GM18907 (cell line): ENCODE measurements around the gene NADK2.
"Not testable (repeated sequence)": the region's sequence is repeated elsewhere in the genome, so short reads cannot be mapped to it uniquely, and the experiment has no call there.

Experiments
- ATAC-seq: cut with Tn5 transposase; IDR thresholded peaks from one replicate; pipeline ENCODE4 v1.9.1; 2021; ENCODE audit warnings: mild to moderate bottlenecking, moderate library complexity; ENCODE audit not compliant: unreplicated experiment

NADK2 gene

GRCh38 chr5:36208786-36209185 lies 32.9 kb downstream of the NADK2 start:
- ATAC-seq, result no peak

GRCh38 chr5:36206913-36207312 lies 34.8 kb downstream of the NADK2 start:
- ATAC-seq, result no peak

- ATAC-seq, result no peak
Observed at GRCh38 chr5:36205329-36205728, 36.4 kb downstream of the NADK2 start.

- ATAC-seq, result no peak
Observed at GRCh38 chr5:36202521-36202961, 39.2 kb downstream of the NADK2 start.

GRCh38 chr5:36200513-36200912 lies 41.2 kb downstream of the NADK2 start:
- ATAC-seq, result no peak

GRCh38 chr5:36199620-36200019 lies 42.1 kb downstream of the NADK2 start:
- no peak for ATAC-seq

- not testable (repeated sequence) for ATAC-seq
Observed at GRCh38 chr5:36198783-36199182, 42.9 kb downstream of the NADK2 start.

GRCh38 chr5:36198281-36198680 lies 43.4 kb downstream of the NADK2 start:
- ATAC-seq, result no peak

GRCh38 chr5:36193746-36194145 lies 48.0 kb downstream of the NADK2 start:
- ATAC-seq, result no peak

- ATAC-seq, result not testable (repeated sequence)
Observed at GRCh38 chr5:36184408-36184807, 57.3 kb downstream of the NADK2 start.

- no peak for ATAC-seq
Observed at GRCh38 chr5:36181774-36182173, 60.0 kb downstream of the NADK2 start.

GRCh38 chr5:36180556-36181350 lies 61.0 kb downstream of the NADK2 start:
- ATAC-seq, result no peak

- ATAC-seq, result no peak
Observed at GRCh38 chr5:36179950-36180349, 61.8 kb downstream of the NADK2 start.

GRCh38 chr5:36178524-36178890 lies 63.2 kb downstream of the NADK2 start:
- ATAC-seq, result no peak

- ATAC-seq, result peak; percentile 32
Observed at GRCh38 chr5:36177715-36178523, 63.8 kb downstream of the NADK2 start.

- peak; percentile 95 for ATAC-seq
Observed at GRCh38 chr5:36177154-36177553, 64.6 kb downstream of the NADK2 start.

GRCh38 chr5:36175043-36175442 lies 66.7 kb downstream of the NADK2 start:
- no peak for ATAC-seq

- ATAC-seq, result no peak
Observed at GRCh38 chr5:36174119-36174518, 67.6 kb downstream of the NADK2 start.

GRCh38 chr5:36173426-36173825 lies 68.3 kb downstream of the NADK2 start:
- ATAC-seq, result no peak

GRCh38 chr5:36172599-36172998 lies 69.1 kb downstream of the NADK2 start:
- ATAC-seq, result no peak

- no peak for ATAC-seq
Observed at GRCh38 chr5:36170832-36171424, 70.8 kb downstream of the NADK2 start.

- ATAC-seq, result no peak
Observed at GRCh38 chr5:36168737-36169136, 73.0 kb downstream of the NADK2 start.
